Activated naive CD4-positive, alpha-beta T cell treated with anti-CD3 and anti-CD28 coated beads for 36 hours (primary cell): ENCODE data around the gene LACC1. TPM values are rescaled to one million over a fixed set of nuclear protein-coding genes. Genes with fewer than 3 reads are reported as not detected.

Experiments
- CTCF ChIA-PET: fragments of 350-600 bp; sonication (Branson Sonifier 250); formaldehyde crosslinking; loops from one replicate; lab custom pipeline; 2021; ENCODE audit warnings: antibody characterized with exemption; lab: Charles Lee
- DNase-seq: peaks from one replicate; pipeline ENCODE4 v3.0.0-alpha.2; 2020
- H3K27ac Mint-ChIP-seq: one replicate; pipeline ENCODE4 v1.8.0; 2021; ENCODE audit warnings: mild to moderate bottlenecking, mixed read lengths
- H3K27me3 Mint-ChIP-seq: one replicate; pipeline ENCODE4 v1.8.0; 2021; ENCODE audit warnings: low read depth, mixed read lengths
- H3K36me3 Mint-ChIP-seq: one replicate; pipeline ENCODE4 v1.8.0; 2021; ENCODE audit warnings: low read depth, mixed read lengths
- H3K4me1 Mint-ChIP-seq: one replicate; pipeline ENCODE4 v1.8.0; 2021; ENCODE audit warnings: low read depth, mixed read lengths
- H3K4me3 Mint-ChIP-seq: one replicate; pipeline ENCODE4 v1.8.0; 2021; ENCODE audit warnings: mild to moderate bottlenecking, moderate library complexity, mixed read lengths
- H3K9me3 Mint-ChIP-seq: one replicate; pipeline ENCODE4 v1.8.0; 2021; ENCODE audit warnings: mixed read lengths
- intact Hi-C: fragments of 100-400 bp; cut with micrococcal nuclease; formaldehyde crosslinking; loops from one replicate; pipeline ENCODE4 v1.15.1; 2023
- total RNA-seq, 2 experiments: library from RNA; stranded (reverse); gene quantifications; one replicate each; pipeline ENCODE4 v1.2.3, GENCODE V29; 2021

Gene LACC1
- total RNA-seq, 2 experiments from 2014 or later, result 2.3 to 3.1 TPM

GRCh38 chr13:43894438-43894837, 14.7 kb downstream of the LACC1 start:
- H3K27me3 Mint-ChIP-seq, result peaks cover 6% of the 10 kb centered on the region
- H3K36me3 Mint-ChIP-seq, result peaks cover 7% of the 10 kb centered on the region
- no peaks in the 10 kb centered on the region for H3K9me3 Mint-ChIP-seq
- intact Hi-C loops, result no loop called here
- no peak overlapping the region for H3K27ac Mint-ChIP-seq
- CTCF ChIA-PET, result interaction anchor here (0.6 to 1.5 kb wide), 3 partner anchors 12 to 243 kb away, joined by 3 to 4 read pairs (median 4); no protein-coding TSS in a partner anchor
- H3K4me3 Mint-ChIP-seq, result no peak overlapping the region
- H3K4me1 Mint-ChIP-seq, result no peaks in the 10 kb centered on the region
- no peak for DNase-seq

DNA sequence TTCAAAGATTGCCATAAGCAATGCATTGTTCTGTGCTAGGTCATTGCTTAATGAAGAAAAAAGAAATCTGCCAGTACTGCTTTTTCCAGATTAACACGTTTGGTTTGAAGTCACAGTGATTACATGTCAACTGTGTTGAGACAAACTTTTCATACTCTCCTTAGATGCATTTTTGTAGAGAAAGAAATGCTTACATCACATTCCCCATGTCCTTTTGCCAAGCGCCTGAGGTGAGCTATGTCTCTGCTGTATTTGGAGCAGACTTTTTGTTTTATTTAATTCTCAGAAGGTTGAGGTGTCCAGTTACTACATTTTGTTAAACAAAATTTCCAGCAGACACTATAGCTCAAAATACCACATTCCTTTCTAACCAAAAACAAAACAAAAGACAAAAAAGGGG, 16.2 kb downstream of the LACC1 start:
- H3K27ac Mint-ChIP-seq, result no peak overlapping the region
- H3K4me3 Mint-ChIP-seq, result no peak overlapping the region
- intact Hi-C loops, result no loop called here
- no peaks in the 10 kb centered on the region for H3K9me3 Mint-ChIP-seq
- H3K27me3 Mint-ChIP-seq, result peaks cover 9% of the 10 kb centered on the region
- CTCF ChIA-PET, result interaction anchor here (0.6 to 0.7 kb wide), 2 partner anchors 11 to 224 kb away, joined by 3 to 4 read pairs; no protein-coding TSS in a partner anchor
- DNase-seq, result no peak
- H3K4me1 Mint-ChIP-seq, result no peaks in the 10 kb centered on the region
- peaks cover 3% of the 10 kb centered on the region for H3K36me3 Mint-ChIP-seq

DNA sequence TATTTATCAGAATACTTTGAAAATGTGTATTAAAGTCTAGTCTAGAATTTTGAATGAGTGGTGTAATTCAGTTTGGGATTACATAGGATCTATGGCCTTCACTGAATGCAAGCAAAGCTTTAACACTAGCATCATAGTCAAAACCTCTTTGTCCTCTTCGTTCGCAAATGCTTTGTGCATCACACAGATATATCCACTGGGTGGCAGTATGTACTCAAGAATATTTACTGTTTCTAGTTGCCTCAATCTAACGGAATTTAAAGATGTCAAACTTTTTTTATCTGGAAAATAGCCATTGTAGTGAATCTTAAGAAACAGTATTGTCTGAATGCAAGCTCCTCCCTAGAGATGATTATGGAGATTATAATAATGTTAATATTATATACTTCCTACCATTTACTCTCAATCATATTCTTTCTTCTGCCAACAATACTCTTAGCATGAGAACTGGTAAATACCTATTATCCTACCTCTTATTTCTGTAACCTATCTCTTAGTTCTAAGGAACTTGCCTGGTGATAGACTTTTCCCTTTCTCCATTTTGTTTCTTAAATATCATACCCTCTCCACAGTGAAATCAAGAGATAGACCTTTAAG, 25.8 kb downstream of the LACC1 start:
- Mint-ChIP-seq H3K4me3 (no peak overlapping the region), H3K9me3 (no peaks in the 10 kb centered on the region), H3K27ac (no peak overlapping the region), H3K36me3 (no peaks in the 10 kb centered on the region), H3K27me3 (peaks cover 16% of the 10 kb centered on the region), H3K4me1 (peaks cover 7% of the 10 kb centered on the region)
- intact Hi-C loops, result loop anchor here (1.0 to 10.0 kb wide), 6 partner anchors 145 to 1069 kb away; no protein-coding TSS in a partner anchor
- peak; percentile 44 for DNase-seq
- CTCF ChIA-PET, result interaction anchor here (0.6 to 7.8 kb wide), 13 partner anchors 11 to 576 kb away, joined by 3 to 113 read pairs (median 4); no protein-coding TSS in a partner anchor

DNA sequence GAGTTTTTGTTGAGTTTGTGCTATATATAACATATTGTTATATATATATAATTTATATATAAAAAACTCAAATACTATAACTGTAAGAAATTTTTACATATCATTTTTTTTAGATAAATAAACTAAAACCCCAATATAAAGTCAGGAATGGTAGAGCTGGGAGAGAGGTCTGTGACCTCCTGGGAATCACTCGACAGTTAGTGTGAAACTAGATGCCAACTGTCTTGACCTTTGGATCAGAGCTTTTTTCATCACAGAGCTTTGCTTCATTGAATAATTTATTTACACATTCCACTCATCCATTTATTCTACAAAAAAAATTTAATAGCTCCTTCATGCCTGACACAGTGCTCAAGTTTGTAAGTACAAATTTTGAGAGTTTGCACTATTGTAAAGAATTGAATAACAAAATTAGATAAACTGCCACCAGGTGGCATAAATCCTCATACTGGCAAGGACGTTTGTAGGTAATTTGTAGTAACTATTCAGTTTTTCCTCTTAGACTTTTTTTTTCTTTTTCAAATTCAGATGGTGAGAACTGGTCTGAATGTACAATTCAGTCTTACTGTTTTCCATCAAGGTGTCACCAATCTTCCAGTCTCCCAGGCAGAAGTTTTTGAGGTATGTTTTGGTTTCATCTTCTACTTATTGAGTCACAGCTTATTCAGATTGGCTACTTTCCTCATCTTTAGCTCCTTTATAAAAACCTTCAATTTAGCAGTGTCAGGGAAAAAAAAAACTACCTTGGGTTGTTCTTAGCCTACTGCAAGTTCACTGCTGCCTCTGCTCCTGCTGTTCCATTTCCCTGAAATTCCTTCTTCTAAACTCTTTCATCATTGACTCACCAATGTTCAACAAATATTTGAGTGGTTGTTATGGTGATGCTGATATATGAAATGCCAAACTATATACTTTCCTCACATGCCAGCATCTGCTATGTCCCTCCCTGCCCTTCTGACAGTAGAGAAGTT, 28.7 kb downstream of the LACC1 start:
- H3K36me3 Mint-ChIP-seq, result no peaks in the 10 kb centered on the region
- no peaks in the 10 kb centered on the region for H3K9me3 Mint-ChIP-seq
- intact Hi-C loops, result loop anchor here (1.0 to 10.0 kb wide), 7 partner anchors 234 to 1066 kb away; no protein-coding TSS in a partner anchor
- H3K4me3 Mint-ChIP-seq, result no peak overlapping the region
- peaks cover 7% of the 10 kb centered on the region for H3K4me1 Mint-ChIP-seq
- H3K27me3 Mint-ChIP-seq, result peaks cover 17% of the 10 kb centered on the region
- peak; percentile 5 for DNase-seq
- CTCF ChIA-PET, result interaction anchor here (0.6 to 7.8 kb wide), 29 partner anchors 9 to 1257 kb away, joined by 3 to 113 read pairs (median 4); no protein-coding TSS in a partner anchor
- H3K27ac Mint-ChIP-seq, result no peak overlapping the region

DNA sequence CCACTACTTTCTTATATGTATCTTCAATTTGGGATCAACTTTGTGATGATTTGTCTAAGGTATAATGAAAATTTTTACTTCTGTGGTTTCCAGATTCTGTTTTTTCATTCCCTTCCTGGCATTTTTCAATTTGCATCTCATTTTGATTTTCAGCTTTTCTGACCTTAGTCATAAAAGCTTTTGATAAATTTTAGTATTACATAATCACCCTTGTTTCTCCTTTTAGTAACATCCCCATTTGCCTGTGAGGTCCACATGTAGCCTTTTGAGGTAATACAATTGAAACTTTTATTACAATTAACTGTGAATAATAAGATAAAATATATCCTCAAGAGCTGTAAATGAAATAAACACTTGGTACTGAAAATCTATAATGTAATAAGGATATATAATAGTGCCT, 31.2 kb downstream of the LACC1 start:
- no peaks in the 10 kb centered on the region for H3K36me3 Mint-ChIP-seq
- DNase-seq, result no peak
- no peak overlapping the region for H3K27ac Mint-ChIP-seq
- H3K9me3 Mint-ChIP-seq, result no peaks in the 10 kb centered on the region
- H3K4me1 Mint-ChIP-seq, result peaks cover 7% of the 10 kb centered on the region
- no peak overlapping the region for H3K4me3 Mint-ChIP-seq
- H3K27me3 Mint-ChIP-seq, result peaks cover 13% of the 10 kb centered on the region
- CTCF ChIA-PET, result interaction anchor here (7.8 kb wide), 1 partner anchor 527 kb away, joined by 113 read pairs; no protein-coding TSS in a partner anchor
- intact Hi-C loops, result no loop called here

DNA sequence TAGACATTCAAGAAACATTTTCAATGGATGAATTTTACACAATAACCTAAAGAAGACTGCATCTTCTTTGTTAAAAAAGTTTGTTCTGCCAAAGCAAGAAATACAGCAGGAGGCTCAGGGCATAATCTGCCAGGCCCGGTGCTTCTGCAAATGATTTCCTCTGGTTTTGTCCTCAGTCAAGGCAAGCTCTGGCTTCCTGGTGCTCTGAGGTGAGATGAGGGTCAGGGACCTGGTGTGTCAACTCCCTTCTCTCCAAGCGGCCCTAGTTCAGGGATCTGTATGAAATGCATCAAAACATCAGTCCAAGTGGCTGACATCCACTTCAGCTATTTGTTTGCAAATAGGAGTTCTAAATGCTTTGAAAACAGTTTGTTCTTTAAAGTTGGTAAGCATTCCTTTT, 31.6 kb downstream of the LACC1 start:
- no peak for DNase-seq
- Mint-ChIP-seq H3K4me1 (peaks cover 7% of the 10 kb centered on the region), H3K27me3 (peaks cover 11% of the 10 kb centered on the region), H3K9me3 (no peaks in the 10 kb centered on the region), H3K4me3 (no peak overlapping the region), H3K36me3 (no peaks in the 10 kb centered on the region), H3K27ac (no peak overlapping the region)
- CTCF ChIA-PET, result interaction anchor here (7.8 kb wide), 1 partner anchor 526 kb away, joined by 113 read pairs; no protein-coding TSS in a partner anchor
- intact Hi-C loops, result no loop called here

DNA sequence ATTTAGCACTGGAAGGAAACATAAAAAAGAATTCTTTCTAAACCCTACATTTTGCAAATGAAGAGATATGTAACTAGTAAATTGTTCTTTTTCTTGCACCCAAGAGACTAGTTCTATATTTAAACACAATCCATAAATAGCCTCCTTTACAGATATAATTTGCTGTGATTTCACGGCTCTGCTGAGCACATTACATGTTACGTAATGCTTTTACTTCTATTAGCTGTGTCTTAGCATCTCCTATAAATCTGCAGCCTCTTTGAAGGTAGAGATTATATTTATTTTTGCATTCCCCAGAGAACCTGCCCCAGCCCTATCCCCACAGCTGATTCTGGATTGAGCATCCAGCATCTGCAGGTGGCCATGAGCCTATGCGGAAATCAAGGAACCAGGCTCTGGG, 32.2 kb downstream of the LACC1 start:
- H3K4me3 Mint-ChIP-seq, result no peak overlapping the region
- peaks cover 8% of the 10 kb centered on the region for H3K27me3 Mint-ChIP-seq
- H3K9me3 Mint-ChIP-seq, result no peaks in the 10 kb centered on the region
- CTCF ChIA-PET, result no interaction called here
- intact Hi-C loops, result no loop called here
- no peaks in the 10 kb centered on the region for H3K36me3 Mint-ChIP-seq
- H3K27ac Mint-ChIP-seq, result no peak overlapping the region
- H3K4me1 Mint-ChIP-seq, result peaks cover 7% of the 10 kb centered on the region
- no peak for DNase-seq

DNA sequence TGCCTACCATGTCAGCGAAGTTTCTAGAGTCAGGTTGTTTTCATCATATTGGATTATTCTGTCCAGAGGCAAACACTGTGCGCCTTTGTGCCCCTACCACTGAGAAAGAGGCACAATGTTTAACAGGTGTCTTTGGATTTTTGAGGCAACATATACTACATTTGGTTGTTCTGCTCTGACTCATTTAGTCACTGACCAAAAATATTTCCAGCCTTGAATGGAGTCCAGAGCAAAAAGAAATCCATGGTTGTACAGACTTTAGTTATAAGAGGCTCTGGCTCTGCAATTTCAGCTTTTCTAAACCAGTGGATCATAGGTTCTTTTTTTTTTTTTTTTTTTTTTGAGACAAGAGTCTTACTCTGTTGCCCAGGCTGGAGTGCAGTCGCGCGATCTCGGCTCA, 35.7 kb downstream of the LACC1 start:
- DNase-seq, result no peak
- CTCF ChIA-PET, result no interaction called here
- intact Hi-C loops, result no loop called here
- H3K4me1 Mint-ChIP-seq, result no peaks in the 10 kb centered on the region
- H3K9me3 Mint-ChIP-seq, result no peaks in the 10 kb centered on the region
- peaks cover 3% of the 10 kb centered on the region for H3K27me3 Mint-ChIP-seq
- H3K27ac Mint-ChIP-seq, result no peak overlapping the region
- H3K36me3 Mint-ChIP-seq, result no peaks in the 10 kb centered on the region
- no peak overlapping the region for H3K4me3 Mint-ChIP-seq

DNA sequence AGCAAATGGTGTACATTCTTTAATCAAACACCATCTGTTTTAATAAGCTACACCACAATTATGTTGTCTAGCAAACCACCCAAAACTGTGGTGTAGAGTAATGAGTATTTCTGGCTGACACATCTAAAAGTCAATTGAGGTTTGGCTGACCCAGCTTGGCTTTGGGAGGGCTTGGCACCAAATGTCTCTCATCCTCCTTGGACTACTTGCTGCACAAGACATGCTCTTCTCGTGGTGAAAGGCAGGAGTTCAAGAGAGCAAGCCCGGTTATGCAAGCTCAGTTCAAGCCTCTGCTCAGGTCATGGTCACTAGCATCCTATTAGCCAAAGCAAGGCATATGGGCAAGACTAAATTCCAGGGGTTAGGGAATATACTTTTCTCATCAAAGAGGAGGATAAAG, 37.1 kb downstream of the LACC1 start:
- Mint-ChIP-seq H3K27me3 (peaks cover 6% of the 10 kb centered on the region), H3K4me3 (no peak overlapping the region), H3K27ac (no peak overlapping the region), H3K4me1 (no peaks in the 10 kb centered on the region), H3K36me3 (no peaks in the 10 kb centered on the region), H3K9me3 (no peaks in the 10 kb centered on the region)
- intact Hi-C loops, result no loop called here
- DNase-seq, result no peak
- CTCF ChIA-PET, result no interaction called here

GRCh38 chr13:43918636-43919035, 38.9 kb downstream of the LACC1 start:
- Mint-ChIP-seq H3K4me3 (no peak overlapping the region), H3K27ac (no peak overlapping the region), H3K4me1 (no peaks in the 10 kb centered on the region), H3K27me3 (peaks cover 3% of the 10 kb centered on the region), H3K36me3 (no peaks in the 10 kb centered on the region), H3K9me3 (no peaks in the 10 kb centered on the region)
- DNase-seq, result no peak
- intact Hi-C loops, result no loop called here
- CTCF ChIA-PET, result interaction anchor here (1.1 kb wide), 1 partner anchor 13 kb away, joined by 4 read pairs; no protein-coding TSS in a partner anchor

DNA sequence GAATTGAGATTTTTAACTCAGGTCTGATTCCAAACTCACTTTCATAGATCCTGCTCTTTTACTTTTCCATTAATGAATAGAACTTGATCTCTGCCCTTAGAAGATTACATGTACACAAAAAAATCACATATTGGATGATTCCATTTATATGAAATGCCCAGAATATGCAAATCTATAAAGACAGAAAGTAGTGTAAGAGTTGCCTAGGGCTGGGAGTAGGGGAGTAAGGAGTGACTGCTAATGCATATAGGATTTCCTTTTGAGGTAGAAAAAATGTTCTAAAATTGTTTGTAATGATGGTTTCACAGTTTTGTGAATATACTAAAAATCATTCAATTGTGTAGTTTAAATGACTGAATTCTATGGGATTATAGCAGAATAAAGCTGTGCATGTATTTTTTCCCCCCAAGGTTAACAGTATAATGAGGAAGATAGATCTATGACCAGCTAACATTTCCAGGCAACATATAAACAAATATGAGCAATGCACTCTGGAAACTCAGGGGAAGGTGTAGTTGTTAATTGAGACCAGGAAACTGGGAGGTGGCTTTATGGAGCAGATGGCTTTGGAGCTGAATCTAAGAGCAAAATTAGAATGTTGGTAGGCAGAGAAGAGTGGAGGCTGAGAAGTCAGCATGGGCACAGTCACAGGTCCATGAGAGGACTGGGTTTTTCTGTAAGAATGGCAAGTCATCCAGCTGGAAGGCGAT, 41.4 kb downstream of the LACC1 start:
- Mint-ChIP-seq H3K36me3 (no peaks in the 10 kb centered on the region), H3K4me1 (no peaks in the 10 kb centered on the region), H3K9me3 (no peaks in the 10 kb centered on the region), H3K4me3 (no peak overlapping the region), H3K27ac (no peak overlapping the region), H3K27me3 (peaks cover 9% of the 10 kb centered on the region)
- intact Hi-C loops, result no loop called here
- no peak for DNase-seq
- CTCF ChIA-PET, result interaction anchor here (0.8 kb wide), 1 partner anchor 16 kb away, joined by 3 read pairs; no protein-coding TSS in a partner anchor
